Ovary (tissue), 9 donors: Measurements from ENCODE around the gene MIER3. TPM values are rescaled to one million over a fixed set of nuclear protein-coding genes. Genes with fewer than 3 reads are reported as not detected.
"Not testable (repeated sequence)": the region's sequence is repeated elsewhere in the genome, so short reads cannot be mapped to it uniquely, and the experiment has no call there.

Experiments used
- DNase-seq, 5 donors: peaks; one replicate each; pipeline ENCODE4 v3.0.0-alpha.2; 2019 to 2020
- H3K27ac ChIP-seq, 2 donors: fragments of 200-600 bp; one replicate each; pipeline versions ENCODE4 v1.5.1 to v1.8.0; 2019 to 2022
- H3K27me3 ChIP-seq: fragments of 200-600 bp; one replicate; pipeline ENCODE4 v1.8.0; 2022
- H3K36me3 ChIP-seq: fragments of 200-600 bp; sonication (generic); one replicate; pipeline ENCODE4 v1.5.1; 2019
- H3K4me1 ChIP-seq: one replicate; pipeline ENCODE4 v1.8.1; 2013; ENCODE audit warnings: mild to moderate bottlenecking, moderate library complexity; ENCODE audit not compliant: insufficient read depth
- H3K4me3 ChIP-seq: fragments of 200-600 bp; sonication (generic); one replicate; pipeline ENCODE4 v1.5.1; 2017
- H3K9me3 ChIP-seq, 2 donors: fragments of 200-600 bp in 1 of 2; sonication (generic) in 1 of 2; one replicate each; pipeline versions ENCODE4 v1.5.1 to v1.8.1; 2013 to 2019; ENCODE audit warnings: mild to moderate bottlenecking in 1 of 2, moderate library complexity in 1 of 2
- EP300 ChIP-seq: sonication (generic); formaldehyde crosslinking; IDR thresholded peaks from one replicate; pipeline ENCODE4 v1.6.1; 2017; ENCODE audit warnings: antibody characterized with exemption
- POLR2A ChIP-seq: fragments of 450-650 bp; IDR thresholded peaks from one replicate; pipeline ENCODE4 v1.6.1; 2017; ENCODE audit warnings: antibody characterized with exemption, mild to moderate bottlenecking, moderate library complexity
- WGBS, 3 donors: extraction: QIAGEN DNeasy Blood & Tissue Kit in 1 of 3; methylation state at CpG; one replicate each; pipeline versions ENCODE4 v1.1.5 to v1.1.7; 2013 to 2017; 5-methylcytosine and 5-hydroxymethylcytosine counted together
- intact Hi-C, 4 donors: fragments of 100-400 bp; cut with DNase I; formaldehyde crosslinking; loops; one replicate each; pipeline versions ENCODE4 v1.11.0 to v1.15.1; 2022 to 2023
- polyA plus RNA-seq, 2 donors: library from polyadenylated mRNA; stranded (reverse); fragments of 200-250 nt in 1 of 2; fragments of 350-450 nt in 1 of 2; fragmentation: Illumina TruSeq in 1 of 2; extraction: RNeasy Lipid Tissue Mini Kit (QIAGEN cat#74804) in 1 of 2; gene quantifications; one replicate each; pipeline ENCODE4 v1.2.3, GENCODE V29; 2013 to 2014
- total RNA-seq, 7 donors: library from RNA; depleted of rRNA in 2 of 7; stranded (reverse); fragments of >200 nt in 2 of 7; fragmentation: NEBNext Ultra II Directional in 3 of 7; extraction: Animal tissue kit (Norgen Biotek cat#: 25700) in 3 of 7; gene quantifications; one replicate each; pipeline versions ENCODE4 v1.1.0 to v1.2.4, GENCODE V29; 2016 to 2023
- TF ChIP-seq, protein P1 (sequence below), 3 donors: fragments of 450-650 bp in 2 of 3; fragments of 200-600 bp in 1 of 3; IDR thresholded peaks; one replicate each; pipeline versions ENCODE4 v1.5.1 to v1.8.0; 2016 to 2022; ENCODE audit warnings: antibody characterized with exemption in 3 of 3, mild to moderate bottlenecking in 1 of 3
- donor health status: DM: no; HTN: no; CAD: no; lungs with moderate emphysema.
- donor health status: DM: no; HTN: no; CAD: no.
- donor health status: Bipolar disorder and iron deficiency.
- donor health status: DM: yes; HTN: yes; CAD: no.
- donor health status: DM: no; HTN: no; CAD: no.
- donor health status: DM: yes; HTN: yes; CAD: no.

MIER3 gene
- total and polyA plus RNA-seq, 9 donors: 7.9 to 57.2 (median 33.8) TPM

DNA sequence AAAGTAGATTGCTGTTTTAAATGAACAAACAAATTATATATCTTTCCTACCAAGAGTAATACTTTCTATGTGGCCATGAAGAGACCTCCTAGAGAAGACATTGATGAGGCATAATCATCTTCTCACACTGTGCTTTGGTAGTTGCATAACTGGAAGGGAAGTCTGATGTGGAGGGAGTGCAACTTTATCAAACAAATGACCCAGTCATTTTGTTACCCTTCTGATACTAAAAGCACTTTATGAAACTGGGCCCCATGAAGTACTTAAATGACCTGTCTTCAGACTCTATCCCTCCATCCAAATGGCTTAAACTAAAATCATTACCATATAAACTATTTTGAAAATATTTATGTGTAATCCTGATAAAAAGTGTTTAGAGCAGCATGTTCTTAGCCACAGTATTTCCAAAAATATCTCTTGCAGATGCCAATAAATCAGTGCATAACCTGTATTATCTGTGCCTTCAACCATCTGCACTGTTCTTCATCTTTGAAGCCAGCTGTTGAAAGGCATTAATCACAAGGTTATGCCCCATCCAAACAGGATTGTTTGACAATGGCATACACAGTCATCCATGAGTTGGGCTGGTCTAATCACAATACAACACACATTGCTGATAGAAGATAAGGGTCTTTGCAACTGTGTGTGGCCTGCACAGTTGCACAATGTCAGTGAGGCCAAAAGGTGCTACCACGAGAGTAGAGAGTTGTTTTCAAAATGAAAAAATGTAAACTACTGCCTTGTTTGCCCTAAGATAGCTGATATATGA, 31.9 kb upstream of the MIER3 start:
- TF ChIP-seq EP300 (no peak), POLR2A (no peak)
- TF ChIP-seq, protein P1, sequence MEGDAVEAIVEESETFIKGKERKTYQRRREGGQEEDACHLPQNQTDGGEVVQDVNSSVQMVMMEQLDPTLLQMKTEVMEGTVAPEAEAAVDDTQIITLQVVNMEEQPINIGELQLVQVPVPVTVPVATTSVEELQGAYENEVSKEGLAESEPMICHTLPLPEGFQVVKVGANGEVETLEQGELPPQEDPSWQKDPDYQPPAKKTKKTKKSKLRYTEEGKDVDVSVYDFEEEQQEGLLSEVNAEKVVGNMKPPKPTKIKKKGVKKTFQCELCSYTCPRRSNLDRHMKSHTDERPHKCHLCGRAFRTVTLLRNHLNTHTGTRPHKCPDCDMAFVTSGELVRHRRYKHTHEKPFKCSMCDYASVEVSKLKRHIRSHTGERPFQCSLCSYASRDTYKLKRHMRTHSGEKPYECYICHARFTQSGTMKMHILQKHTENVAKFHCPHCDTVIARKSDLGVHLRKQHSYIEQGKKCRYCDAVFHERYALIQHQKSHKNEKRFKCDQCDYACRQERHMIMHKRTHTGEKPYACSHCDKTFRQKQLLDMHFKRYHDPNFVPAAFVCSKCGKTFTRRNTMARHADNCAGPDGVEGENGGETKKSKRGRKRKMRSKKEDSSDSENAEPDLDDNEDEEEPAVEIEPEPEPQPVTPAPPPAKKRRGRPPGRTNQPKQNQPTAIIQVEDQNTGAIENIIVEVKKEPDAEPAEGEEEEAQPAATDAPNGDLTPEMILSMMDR (IDR thresholded peaks at IDR 0.05): no peak
- no peaks in the 10 kb centered on the region for H3K27me3 ChIP-seq
- H3K9me3 ChIP-seq: no peaks in the 10 kb centered on the region
- 1 to 20% (median 13%) methylated on average over 1 of the region's 1 CpG for WGBS, 3 donors
- H3K4me3 ChIP-seq: no peak overlapping the region
- H3K4me1 ChIP-seq: peaks cover 3% of the 10 kb centered on the region
- intact Hi-C loops: no loop called here
- no peak for DNase-seq
- H3K36me3 ChIP-seq: no peaks in the 10 kb centered on the region
- H3K27ac ChIP-seq: no peak overlapping the region

DNA sequence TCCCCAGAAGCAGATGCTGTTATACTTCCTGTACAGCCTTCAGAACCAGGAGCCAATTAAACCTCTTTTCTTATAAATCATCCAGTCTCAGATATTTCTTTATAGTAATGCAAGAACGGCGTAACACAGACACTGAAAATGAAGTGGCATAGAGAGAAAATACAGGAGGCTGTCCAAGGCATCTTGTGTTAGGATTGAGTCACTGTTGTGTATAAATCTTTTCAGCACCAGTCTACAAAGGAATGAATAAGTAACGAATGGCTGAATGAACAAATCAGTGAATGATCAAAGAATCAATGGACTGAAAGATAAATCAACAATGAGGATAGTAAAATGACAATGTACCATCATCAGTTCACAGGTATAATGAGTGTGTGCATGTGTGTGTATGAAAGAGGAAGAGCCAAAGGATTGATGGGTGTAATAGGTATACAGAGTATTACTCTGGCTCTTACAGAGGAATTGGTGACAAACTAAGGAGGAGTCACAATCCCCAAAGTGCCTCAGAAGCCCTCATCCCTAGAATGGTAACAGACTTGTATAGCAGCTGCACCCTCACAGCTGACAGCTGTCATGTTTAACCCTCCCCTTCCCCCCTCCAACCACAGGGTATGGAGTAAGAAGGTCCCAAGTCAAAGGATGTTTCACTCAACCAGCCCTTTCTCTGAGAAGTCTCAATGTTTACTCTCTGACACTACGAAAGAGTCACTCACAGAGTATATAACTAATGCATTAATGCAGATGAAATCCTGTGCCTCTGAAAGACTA, 29.8 kb upstream of the MIER3 start:
- H3K9me3 ChIP-seq: no peaks in the 10 kb centered on the region
- no peaks in the 10 kb centered on the region for H3K36me3 ChIP-seq
- intact Hi-C loops: no loop called here
- peaks cover 3% of the 10 kb centered on the region for H3K4me1 ChIP-seq
- 85 to 95% (median 90%) methylated on average over 4 of the region's 4 CpGs for WGBS, 3 donors
- no peak overlapping the region for H3K27ac ChIP-seq
- no peaks in the 10 kb centered on the region for H3K27me3 ChIP-seq
- DNase-seq: no peak
- TF ChIP-seq, protein P1 (IDR thresholded peaks at IDR 0.05): no peak
- TF ChIP-seq EP300: no peak
- TF ChIP-seq POLR2A: no peak
- H3K4me3 ChIP-seq: no peak overlapping the region

DNA sequence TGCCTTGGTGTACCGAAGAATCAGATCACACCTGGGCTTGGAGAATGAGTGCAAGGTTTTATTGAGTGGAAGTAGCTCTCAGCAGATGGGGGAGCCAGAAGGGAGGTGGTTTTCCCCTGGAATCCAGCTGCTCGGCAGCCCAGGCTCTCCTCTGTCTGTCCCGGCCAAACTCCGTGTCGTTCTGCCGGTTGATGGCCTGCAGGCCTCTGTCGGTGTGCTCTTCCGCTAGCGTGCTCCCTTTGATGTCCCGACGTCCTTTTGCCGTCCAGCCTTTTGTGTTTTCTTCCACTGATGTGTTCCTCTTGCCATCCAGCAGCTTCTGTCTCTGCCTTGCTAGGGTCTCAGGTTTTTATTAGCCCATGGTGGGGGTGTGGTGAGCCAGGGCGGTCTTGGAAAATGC, 28.0 kb upstream of the MIER3 start:
- H3K4me1 ChIP-seq: peaks cover 3% of the 10 kb centered on the region
- H3K36me3 ChIP-seq: no peaks in the 10 kb centered on the region
- intact Hi-C loops: no loop called here

DNA sequence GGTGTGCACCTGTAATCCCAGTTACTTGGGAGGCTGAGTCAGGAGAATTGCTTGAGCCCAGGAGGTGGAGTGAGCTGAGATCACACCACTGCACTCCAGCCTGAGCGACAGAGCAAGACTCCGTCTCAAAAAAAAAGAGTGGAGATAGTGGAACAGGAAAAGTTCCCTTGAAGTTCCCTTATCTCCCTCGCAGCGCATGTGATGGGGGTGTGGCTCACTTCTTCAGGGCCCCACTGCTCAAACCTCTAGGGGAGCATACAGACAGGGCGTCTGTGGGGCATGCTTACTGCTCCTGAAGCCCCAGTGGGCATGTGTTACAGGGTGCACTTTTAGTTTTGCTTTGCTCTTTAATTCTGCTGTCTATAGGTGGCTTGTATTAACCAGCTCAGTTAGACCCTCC, 27.6 kb upstream of the MIER3 start:
- WGBS, 3 donors: 58 to 86% (median 67%) methylated on average over 5 of the region's 5 CpGs
- H3K27ac ChIP-seq, DNase-seq, intact Hi-C loops, H3K27me3 ChIP-seq, H3K9me3 ChIP-seq, H3K36me3 ChIP-seq, H3K4me1 ChIP-seq, H3K4me3 ChIP-seq: not testable (repeated sequence)

More for the DNA sequence above, 28.0 kb upstream of the MIER3 start:
- H3K27me3 ChIP-seq: no peaks in the 10 kb centered on the region
- TF ChIP-seq EP300 (no peak), POLR2A (no peak)
- H3K4me3 ChIP-seq: no peak overlapping the region
- no peak overlapping the region for H3K27ac ChIP-seq
- no peaks in the 10 kb centered on the region for H3K9me3 ChIP-seq
- no peak for DNase-seq
- WGBS, 3 donors: 76 to 89% (median 85%) methylated on average over 13 of the region's 13 CpGs

DNA sequence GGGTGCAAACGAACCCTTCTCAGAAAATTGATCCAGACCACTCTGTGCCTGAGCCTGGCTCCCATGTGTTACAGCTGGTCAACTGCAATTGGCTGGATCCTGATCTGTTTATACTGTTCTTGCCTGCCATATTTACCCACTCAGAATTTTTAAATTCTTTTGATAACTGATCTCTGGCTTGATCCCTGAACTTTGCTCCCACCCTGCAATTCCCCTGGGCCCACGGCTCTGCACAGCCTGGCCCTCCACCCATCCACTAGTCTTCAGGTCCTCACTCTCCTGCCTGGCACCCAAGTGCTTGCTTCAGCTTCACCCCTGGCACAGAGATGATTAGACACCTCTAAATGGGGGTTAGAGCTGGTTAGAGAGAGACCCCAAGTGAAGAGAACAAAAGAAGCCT, 25.9 kb upstream of the MIER3 start:
- TF ChIP-seq EP300 (no peak), POLR2A (no peak)
- TF ChIP-seq, protein P1 (IDR thresholded peaks at IDR 0.05): no peak
- H3K27me3 ChIP-seq: no peaks in the 10 kb centered on the region
- H3K9me3 ChIP-seq: no peaks in the 10 kb centered on the region
- H3K36me3 ChIP-seq: no peaks in the 10 kb centered on the region
- no peak overlapping the region for H3K27ac ChIP-seq
- WGBS, 3 donors: 71 to 75% (median 72%) methylated on average over 2 of the region's 2 CpGs
- no peak for DNase-seq
- intact Hi-C loops: no loop called here
- H3K4me3 ChIP-seq: no peak overlapping the region
- no peaks in the 10 kb centered on the region for H3K4me1 ChIP-seq
